Loucy (cell line): ENCODE measurements around the gene DTNA.

Source experiments
- H2AFZ ChIP-seq: fragments of 200-600 bp; sonication (generic); 2 replicates; pipeline ENCODE4 v1.6.0; 2016; ENCODE audit warnings: antibody characterized with exemption, mild to moderate bottlenecking, low read length, moderate library complexity
- H3F3A ChIP-seq: fragments of 200-600 bp; 2 replicates; pipeline ENCODE4 v1.6.0; 2016; ENCODE audit warnings: antibody characterized with exemption, low read depth, mild to moderate bottlenecking
- H3K27me3 ChIP-seq: fragments of 200-600 bp; sonication (generic); 2 replicates; pipeline ENCODE4 v1.6.1; 2014; ENCODE audit warnings: low read length, mild to moderate bottlenecking; ENCODE audit not compliant: insufficient read depth, poor library complexity, severe bottlenecking
- H3K36me3 ChIP-seq: fragments of 200-600 bp; sonication (generic); 2 replicates; pipeline ENCODE4 v1.6.1; 2016; ENCODE audit warnings: low read length; ENCODE audit not compliant: insufficient read depth
- H3K4me1 ChIP-seq: fragments of 200-600 bp; sonication (generic); 2 replicates; pipeline ENCODE4 v1.5.1; 2014; ENCODE audit warnings: low read length, mild to moderate bottlenecking; ENCODE audit not compliant: insufficient read depth, poor library complexity, severe bottlenecking
- H3K4me2 ChIP-seq: fragments of 200-600 bp; sonication (generic); 2 replicates; pipeline ENCODE4 v1.6.0; 2014; ENCODE audit warnings: antibody characterized with exemption, low read length, low read depth, mild to moderate bottlenecking; ENCODE audit not compliant: poor library complexity, severe bottlenecking
- H3K4me3 ChIP-seq: fragments of 200-600 bp; sonication (generic); 2 replicates; pipeline ENCODE4 v1.5.1; 2014; ENCODE audit warnings: low read length, mild to moderate bottlenecking, mixed read lengths; ENCODE audit not compliant: poor library complexity, severe bottlenecking
- H3K79me2 ChIP-seq: fragments of 200-600 bp; sonication (generic); 2 replicates; pipeline ENCODE4 v1.6.1; 2014; ENCODE audit warnings: low read length; ENCODE audit not compliant: insufficient read depth
- H3K9ac ChIP-seq: fragments of 200-600 bp; sonication (generic); 2 replicates; pipeline ENCODE4 v1.6.0; 2014; ENCODE audit warnings: mild to moderate bottlenecking, low read depth, low read length, moderate library complexity; ENCODE audit not compliant: poor library complexity, severe bottlenecking
- H3K9me2 ChIP-seq: fragments of 200-600 bp; sonication (generic); replicated peaks from 2 replicates; pipeline ENCODE4 v1.6.1; 2016; ENCODE audit warnings: low read depth, low read length, mixed read lengths
- H3K9me3 ChIP-seq: fragments of 200-600 bp; sonication (generic); 2 replicates; pipeline ENCODE4 v1.6.1; 2014; ENCODE audit warnings: mild to moderate bottlenecking, antibody characterized with exemption, low read length, low read depth; ENCODE audit not compliant: insufficient read depth
- H4K20me1 ChIP-seq: fragments of 200-600 bp; sonication (generic); 2 replicates; pipeline ENCODE4 v1.6.0; 2014; ENCODE audit warnings: antibody characterized with exemption, low read length, mild to moderate bottlenecking; ENCODE audit not compliant: insufficient read depth, poor library complexity, severe bottlenecking
- EZH2phosphoT487 ChIP-seq: fragments of 200-600 bp; IDR thresholded peaks from 2 replicates; pipeline ENCODE4 v1.6.1; 2018; ENCODE audit warnings: antibody characterized with exemption, mild to moderate bottlenecking, moderate library complexity, borderline replicate concordance
- TF ChIP-seq, protein P1 (sequence below): fragments of 200-600 bp; sonication (generic); conservative IDR thresholded peaks from 2 replicates; pipeline ENCODE4 v1.5.1; 2014; ENCODE audit warnings: mild to moderate bottlenecking, antibody characterized with exemption, low read length

The DTNA gene

GRCh38 chr18:34820360-34821065, 110.4 kb downstream of the DTNA start:
- no peak overlapping the region for H2AFZ ChIP-seq
- no peaks in the 10 kb centered on the region for H3K4me1 ChIP-seq
- H3F3A ChIP-seq: no peaks in the 10 kb centered on the region
- no peak overlapping the region for H3K4me3 ChIP-seq
- TF ChIP-seq, protein P1, sequence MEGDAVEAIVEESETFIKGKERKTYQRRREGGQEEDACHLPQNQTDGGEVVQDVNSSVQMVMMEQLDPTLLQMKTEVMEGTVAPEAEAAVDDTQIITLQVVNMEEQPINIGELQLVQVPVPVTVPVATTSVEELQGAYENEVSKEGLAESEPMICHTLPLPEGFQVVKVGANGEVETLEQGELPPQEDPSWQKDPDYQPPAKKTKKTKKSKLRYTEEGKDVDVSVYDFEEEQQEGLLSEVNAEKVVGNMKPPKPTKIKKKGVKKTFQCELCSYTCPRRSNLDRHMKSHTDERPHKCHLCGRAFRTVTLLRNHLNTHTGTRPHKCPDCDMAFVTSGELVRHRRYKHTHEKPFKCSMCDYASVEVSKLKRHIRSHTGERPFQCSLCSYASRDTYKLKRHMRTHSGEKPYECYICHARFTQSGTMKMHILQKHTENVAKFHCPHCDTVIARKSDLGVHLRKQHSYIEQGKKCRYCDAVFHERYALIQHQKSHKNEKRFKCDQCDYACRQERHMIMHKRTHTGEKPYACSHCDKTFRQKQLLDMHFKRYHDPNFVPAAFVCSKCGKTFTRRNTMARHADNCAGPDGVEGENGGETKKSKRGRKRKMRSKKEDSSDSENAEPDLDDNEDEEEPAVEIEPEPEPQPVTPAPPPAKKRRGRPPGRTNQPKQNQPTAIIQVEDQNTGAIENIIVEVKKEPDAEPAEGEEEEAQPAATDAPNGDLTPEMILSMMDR: no peak
- no peak for TF ChIP-seq EZH2phosphoT487
- H3K9ac ChIP-seq: no peak overlapping the region
- H3K4me2 ChIP-seq: no peak overlapping the region
- H3K79me2 ChIP-seq: no peaks in the 10 kb centered on the region
- H3K36me3 ChIP-seq: no peaks in the 10 kb centered on the region
- H3K9me2 ChIP-seq: no peaks in the 10 kb centered on the region
- H3K9me3 ChIP-seq: no peaks in the 10 kb centered on the region
- H3K27me3 ChIP-seq: no peaks in the 10 kb centered on the region
- no peaks in the 10 kb centered on the region for H4K20me1 ChIP-seq

DNA sequence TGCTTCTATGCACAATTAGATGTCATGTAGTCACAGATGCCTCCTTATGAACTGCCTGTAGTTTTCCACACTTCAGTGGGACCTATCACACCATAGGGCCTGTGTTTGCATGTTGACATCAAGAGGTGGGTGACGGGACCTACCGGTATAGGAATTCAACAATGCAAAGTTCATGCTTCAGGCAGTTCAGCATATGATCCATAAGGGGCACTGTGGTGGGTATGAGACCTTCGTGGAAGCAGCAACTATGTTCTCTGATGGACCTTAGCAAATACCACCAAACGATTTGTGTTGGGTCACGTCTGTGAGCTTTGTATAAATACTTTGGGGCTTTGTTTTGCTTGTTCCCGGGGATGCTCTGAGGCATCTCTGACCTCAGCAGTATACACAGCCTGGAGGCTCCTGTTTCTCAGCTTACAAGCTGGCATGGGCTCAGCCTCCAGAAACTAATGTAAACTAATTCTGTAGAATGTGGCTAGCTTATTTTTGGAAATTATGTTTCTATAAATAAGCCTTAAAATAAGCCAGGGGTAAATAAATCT, 111.6 kb downstream of the DTNA start:
- no peak overlapping the region for H3K9ac ChIP-seq
- no peaks in the 10 kb centered on the region for H3K9me2 ChIP-seq
- H3F3A ChIP-seq: no peaks in the 10 kb centered on the region
- no peaks in the 10 kb centered on the region for H3K79me2 ChIP-seq
- H3K9me3 ChIP-seq: no peaks in the 10 kb centered on the region
- H3K27me3 ChIP-seq: no peaks in the 10 kb centered on the region
- no peaks in the 10 kb centered on the region for H3K36me3 ChIP-seq
- H2AFZ ChIP-seq: no peak overlapping the region
- no peak overlapping the region for H3K4me3 ChIP-seq
- no peaks in the 10 kb centered on the region for H3K4me1 ChIP-seq
- TF ChIP-seq, protein P1: peak; percentile 46
- no peak for TF ChIP-seq EZH2phosphoT487
- H3K4me2 ChIP-seq: no peak overlapping the region
- no peaks in the 10 kb centered on the region for H4K20me1 ChIP-seq

DNA sequence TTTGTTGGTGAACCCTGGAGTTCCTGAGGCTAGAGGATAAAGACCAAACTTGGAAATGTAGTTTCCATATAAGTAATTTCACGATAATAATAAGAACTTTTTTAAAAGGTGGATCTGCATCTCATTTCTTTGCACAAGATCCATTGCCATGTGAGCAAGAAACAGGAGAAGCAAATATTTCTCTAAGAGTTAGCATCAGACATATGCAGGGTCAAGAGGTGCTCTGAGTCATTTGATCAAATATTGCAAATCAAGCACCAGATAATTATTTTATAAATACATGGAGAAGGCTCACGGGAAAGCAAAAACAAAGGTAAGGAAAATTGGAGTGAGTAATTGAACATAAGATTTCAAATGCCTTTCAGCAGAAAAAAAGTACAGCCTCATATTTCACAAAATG, 118.0 kb downstream of the DTNA start:
- Histone ChIP-seq H3K9me2 (no peaks in the 10 kb centered on the region), H3K27me3 (no peaks in the 10 kb centered on the region), H2AFZ (no peak overlapping the region), H3K9me3 (no peaks in the 10 kb centered on the region), H3K9ac (no peak overlapping the region), H3K36me3 (no peaks in the 10 kb centered on the region), H3F3A (no peaks in the 10 kb centered on the region), H3K4me2 (no peak overlapping the region), H3K4me1 (no peaks in the 10 kb centered on the region), H3K79me2 (no peaks in the 10 kb centered on the region), H4K20me1 (no peaks in the 10 kb centered on the region), H3K4me3 (no peak overlapping the region)
- TF ChIP-seq EZH2phosphoT487: no peak
- TF ChIP-seq, protein P1: no peak
